Neural cell (in vitro differentiated cells): ENCODE results near the gene KSR2. TPM values are rescaled to one million over a fixed set of nuclear protein-coding genes. Genes with fewer than 3 reads are reported as not detected.

Experiments
- H2AFZ ChIP-seq: fragments of 200-600, 300-800 bp; sonication (generic), shearing (Covaris generic); 2 replicates; pipeline ENCODE4 v1.6.0; 2014; ENCODE audit warnings: low read depth, mild to moderate bottlenecking, antibody characterized with exemption, low read length, moderate library complexity
- H3F3A ChIP-seq: fragments of 200-600 bp; shearing (Covaris generic); 2 replicates; pipeline ENCODE4 v1.6.1; 2016; ENCODE audit warnings: mild to moderate bottlenecking, moderate library complexity, mixed read lengths, antibody characterized with exemption, low read length; ENCODE audit not compliant: insufficient read depth, poor library complexity, severe bottlenecking
- H3K27ac ChIP-seq: fragments of 200-600, 300-800 bp; sonication (generic), shearing (Covaris generic); 2 replicates; pipeline ENCODE4 v1.5.1; 2014; ENCODE audit warnings: mild to moderate bottlenecking, low read length, moderate library complexity
- H3K27me3 ChIP-seq: fragments of 300-800, 200-600 bp; sonication (generic), shearing (Covaris generic); 2 replicates; pipeline ENCODE4 v1.6.0; 2014; ENCODE audit warnings: mild to moderate bottlenecking, low read depth, low read length, moderate library complexity; ENCODE audit not compliant: insufficient read depth
- H3K36me3 ChIP-seq: fragments of 300-800, 200-600 bp; sonication (generic), shearing (Covaris generic); 2 replicates; pipeline ENCODE4 v1.5.1; 2014; ENCODE audit warnings: mild to moderate bottlenecking, antibody characterized with exemption, low read length, moderate library complexity; ENCODE audit not compliant: insufficient read depth
- H3K4me2 ChIP-seq: fragments of 300-800, 200-600 bp; sonication (generic), shearing (Covaris generic); 2 replicates; pipeline ENCODE4 v1.6.0; 2014; ENCODE audit warnings: mild to moderate bottlenecking, low read length
- H3K4me3 ChIP-seq: fragments of 300-800, 200-600 bp; sonication (generic), shearing (Covaris generic); 2 replicates; pipeline ENCODE4 v1.5.1; 2014; ENCODE audit warnings: mild to moderate bottlenecking, low read length, moderate library complexity
- H3K79me2 ChIP-seq: fragments of 200-600 bp; shearing (Covaris generic); replicated peaks from 2 replicates; pipeline ENCODE4 v1.6.0; 2014; ENCODE audit warnings: mild to moderate bottlenecking, low read length, moderate library complexity; ENCODE audit not compliant: insufficient read depth
- H3K9ac ChIP-seq: fragments of 300-800, 200-600 bp; sonication (generic), shearing (Covaris generic); 2 replicates; pipeline ENCODE4 v1.6.1; 2016; ENCODE audit warnings: mild to moderate bottlenecking, low read length, mixed read lengths
- H3K9me2 ChIP-seq: fragments of 200-600 bp; shearing (Covaris generic); 2 replicates; pipeline ENCODE4 v1.6.1; 2016; ENCODE audit warnings: mild to moderate bottlenecking, low read length, mixed read lengths; ENCODE audit not compliant: insufficient read depth
- H3K9me3 ChIP-seq: fragments of 200-600, 300-800 bp; sonication (generic), shearing (Covaris generic); 2 replicates; pipeline ENCODE4 v1.6.1; 2016; ENCODE audit warnings: mild to moderate bottlenecking, mixed run types, low read length, moderate library complexity, mixed read lengths
- H4K20me1 ChIP-seq: fragments of 200-600 bp; shearing (Covaris generic); 2 replicates; pipeline ENCODE4 v1.6.1; 2016; ENCODE audit warnings: mild to moderate bottlenecking, mixed run types; ENCODE audit not compliant: insufficient read depth
- EZH2 ChIP-seq: fragments of 200-600, 300-800 bp; shearing (Covaris generic), sonication (generic); IDR thresholded peaks from 2 replicates; pipeline ENCODE4 v1.6.1; 2014; ENCODE audit warnings: antibody characterized with exemption, low read length, borderline replicate concordance, mild to moderate bottlenecking; ENCODE audit not compliant: insufficient read depth, poor library complexity, severe bottlenecking
- MXI1 ChIP-seq: fragments of 450-650 bp; conservative IDR thresholded peaks from 2 replicates; pipeline ENCODE4 v1.6.1; 2014; ENCODE audit warnings: antibody characterized with exemption, mild to moderate bottlenecking; ENCODE audit not compliant: poor library complexity, severe bottlenecking
- RAD21 ChIP-seq: fragments of 450-650 bp; conservative IDR thresholded peaks from 2 replicates; pipeline ENCODE4 v1.6.1; 2014; ENCODE audit warnings: antibody characterized with exemption, mild to moderate bottlenecking, moderate library complexity
- polyA plus RNA-seq: library from polyadenylated mRNA; depleted of rRNA; stranded (reverse); fragments of >200 nt; gene quantifications from 2 replicates; pipeline ENCODE4 v1.2.3, GENCODE V29; 2014
- TF ChIP-seq, protein P1 (sequence below): IDR thresholded peaks from 2 replicates; pipeline ENCODE4 v1.6.1; 2012; ENCODE audit warnings: borderline replicate concordance
- TF ChIP-seq, protein P2 (sequence below): fragments of 450-650 bp; IDR thresholded peaks from 2 replicates; pipeline ENCODE4 v1.5.1; 2014; ENCODE audit warnings: antibody characterized with exemption, mild to moderate bottlenecking, moderate library complexity; ENCODE audit not compliant: poor library complexity, severe bottlenecking

KSR2 gene
- polyA plus RNA-seq, 1 donor from 2014 or later: 3.0 TPM

DNA sequence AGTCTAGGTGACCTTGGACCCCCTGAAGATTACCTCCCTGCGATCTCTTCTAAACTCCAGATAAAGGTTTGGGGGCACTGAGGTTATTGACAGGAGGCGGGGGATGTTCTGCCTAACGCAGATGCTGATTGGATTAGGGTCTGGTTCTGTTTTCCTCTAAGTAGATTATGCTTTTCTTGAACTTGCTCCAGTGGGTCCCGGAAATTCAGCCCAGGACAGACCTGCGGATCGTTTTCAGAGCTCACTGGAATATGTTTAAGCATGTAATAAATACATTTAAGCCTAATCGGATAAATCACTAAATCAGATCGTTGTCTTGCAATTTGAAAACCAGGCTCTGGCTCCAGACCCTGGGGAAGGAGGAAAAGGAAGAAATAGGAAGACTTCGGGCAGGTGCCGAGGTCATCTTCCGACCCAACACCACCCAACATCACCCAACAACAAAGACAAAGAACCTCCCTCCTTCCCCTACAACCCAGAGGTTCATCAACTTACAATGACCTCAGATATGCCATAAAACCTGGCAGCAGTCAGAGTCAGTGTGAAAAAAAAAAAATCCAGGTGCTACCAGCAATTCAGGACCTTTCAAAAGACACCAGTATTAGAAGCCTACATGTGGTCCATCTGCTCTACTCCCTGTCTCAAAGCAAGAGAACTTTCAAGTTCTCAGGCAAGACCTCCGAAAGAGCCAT is 148.4 kb downstream of the KSR2 start:
- no peaks in the 10 kb centered on the region for H3K9me3 ChIP-seq
- no peak overlapping the region for H2AFZ ChIP-seq
- H3K4me2 ChIP-seq: no peak overlapping the region
- TF ChIP-seq RAD21: no peak
- TF ChIP-seq, protein P1, sequence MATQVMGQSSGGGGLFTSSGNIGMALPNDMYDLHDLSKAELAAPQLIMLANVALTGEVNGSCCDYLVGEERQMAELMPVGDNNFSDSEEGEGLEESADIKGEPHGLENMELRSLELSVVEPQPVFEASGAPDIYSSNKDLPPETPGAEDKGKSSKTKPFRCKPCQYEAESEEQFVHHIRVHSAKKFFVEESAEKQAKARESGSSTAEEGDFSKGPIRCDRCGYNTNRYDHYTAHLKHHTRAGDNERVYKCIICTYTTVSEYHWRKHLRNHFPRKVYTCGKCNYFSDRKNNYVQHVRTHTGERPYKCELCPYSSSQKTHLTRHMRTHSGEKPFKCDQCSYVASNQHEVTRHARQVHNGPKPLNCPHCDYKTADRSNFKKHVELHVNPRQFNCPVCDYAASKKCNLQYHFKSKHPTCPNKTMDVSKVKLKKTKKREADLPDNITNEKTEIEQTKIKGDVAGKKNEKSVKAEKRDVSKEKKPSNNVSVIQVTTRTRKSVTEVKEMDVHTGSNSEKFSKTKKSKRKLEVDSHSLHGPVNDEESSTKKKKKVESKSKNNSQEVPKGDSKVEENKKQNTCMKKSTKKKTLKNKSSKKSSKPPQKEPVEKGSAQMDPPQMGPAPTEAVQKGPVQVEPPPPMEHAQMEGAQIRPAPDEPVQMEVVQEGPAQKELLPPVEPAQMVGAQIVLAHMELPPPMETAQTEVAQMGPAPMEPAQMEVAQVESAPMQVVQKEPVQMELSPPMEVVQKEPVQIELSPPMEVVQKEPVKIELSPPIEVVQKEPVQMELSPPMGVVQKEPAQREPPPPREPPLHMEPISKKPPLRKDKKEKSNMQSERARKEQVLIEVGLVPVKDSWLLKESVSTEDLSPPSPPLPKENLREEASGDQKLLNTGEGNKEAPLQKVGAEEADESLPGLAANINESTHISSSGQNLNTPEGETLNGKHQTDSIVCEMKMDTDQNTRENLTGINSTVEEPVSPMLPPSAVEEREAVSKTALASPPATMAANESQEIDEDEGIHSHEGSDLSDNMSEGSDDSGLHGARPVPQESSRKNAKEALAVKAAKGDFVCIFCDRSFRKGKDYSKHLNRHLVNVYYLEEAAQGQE: no peak
- H3K79me2 ChIP-seq: no peaks in the 10 kb centered on the region
- no peak overlapping the region for H3K9ac ChIP-seq
- no peaks in the 10 kb centered on the region for H3F3A ChIP-seq
- H3K27ac ChIP-seq: no peak overlapping the region
- H3K36me3 ChIP-seq: no peaks in the 10 kb centered on the region
- H4K20me1 ChIP-seq: no peaks in the 10 kb centered on the region
- H3K27me3 ChIP-seq: no peaks in the 10 kb centered on the region
- no peaks in the 10 kb centered on the region for H3K9me2 ChIP-seq
- no peak overlapping the region for H3K4me3 ChIP-seq

DNA sequence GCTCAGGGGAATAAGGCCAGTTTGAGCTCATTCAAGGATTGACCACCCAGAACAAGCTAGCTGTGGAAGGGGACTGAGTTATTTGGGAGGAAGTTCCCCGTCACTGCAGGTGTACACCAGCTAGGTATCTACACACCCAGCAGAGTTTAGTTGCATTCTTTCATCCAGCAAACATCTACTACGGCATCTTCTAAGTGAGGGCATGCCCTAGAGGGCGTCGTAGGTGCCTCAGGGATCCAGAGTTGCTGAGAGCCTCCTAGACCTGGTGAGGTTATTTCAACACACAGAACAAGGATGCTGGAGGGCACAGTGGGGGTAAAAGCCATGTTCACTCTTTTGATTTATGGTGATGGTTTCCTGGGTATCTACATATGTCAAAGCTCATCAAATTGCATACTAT is 149.6 kb downstream of the KSR2 start:
- Histone ChIP-seq H3K4me2 (no peak overlapping the region), H3K79me2 (no peaks in the 10 kb centered on the region), H3K9ac (no peak overlapping the region), H3K4me3 (no peak overlapping the region), H3F3A (no peaks in the 10 kb centered on the region), H3K27ac (no peak overlapping the region), H3K9me2 (no peaks in the 10 kb centered on the region), H3K36me3 (no peaks in the 10 kb centered on the region), H3K27me3 (no peaks in the 10 kb centered on the region), H4K20me1 (no peaks in the 10 kb centered on the region), H2AFZ (no peak overlapping the region), H3K9me3 (no peaks in the 10 kb centered on the region)
- TF ChIP-seq, protein P2, sequence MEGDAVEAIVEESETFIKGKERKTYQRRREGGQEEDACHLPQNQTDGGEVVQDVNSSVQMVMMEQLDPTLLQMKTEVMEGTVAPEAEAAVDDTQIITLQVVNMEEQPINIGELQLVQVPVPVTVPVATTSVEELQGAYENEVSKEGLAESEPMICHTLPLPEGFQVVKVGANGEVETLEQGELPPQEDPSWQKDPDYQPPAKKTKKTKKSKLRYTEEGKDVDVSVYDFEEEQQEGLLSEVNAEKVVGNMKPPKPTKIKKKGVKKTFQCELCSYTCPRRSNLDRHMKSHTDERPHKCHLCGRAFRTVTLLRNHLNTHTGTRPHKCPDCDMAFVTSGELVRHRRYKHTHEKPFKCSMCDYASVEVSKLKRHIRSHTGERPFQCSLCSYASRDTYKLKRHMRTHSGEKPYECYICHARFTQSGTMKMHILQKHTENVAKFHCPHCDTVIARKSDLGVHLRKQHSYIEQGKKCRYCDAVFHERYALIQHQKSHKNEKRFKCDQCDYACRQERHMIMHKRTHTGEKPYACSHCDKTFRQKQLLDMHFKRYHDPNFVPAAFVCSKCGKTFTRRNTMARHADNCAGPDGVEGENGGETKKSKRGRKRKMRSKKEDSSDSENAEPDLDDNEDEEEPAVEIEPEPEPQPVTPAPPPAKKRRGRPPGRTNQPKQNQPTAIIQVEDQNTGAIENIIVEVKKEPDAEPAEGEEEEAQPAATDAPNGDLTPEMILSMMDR: no peak
- no peak for TF ChIP-seq EZH2
- TF ChIP-seq, protein P1: no peak
- TF ChIP-seq MXI1: no peak
